Measurements from ENCODE around the gene C12orf42. TPM values are rescaled to one million over a fixed set of nuclear protein-coding genes. Genes with fewer than 3 reads are reported as not detected.

The C12orf42 gene
- total RNA-seq, 4 donors from 2014 or later, result 1.2 TPM; not detected in 3

- TF ChIP-seq POLR2A (IDR thresholded peaks at IDR 0.05), result no peak
- TF ChIP-seq CTCF (IDR thresholded peaks at IDR 0.05), result no peak
- no peak for TF ChIP-seq EP300 (IDR thresholded peaks at IDR 0.05)
- 90 to 92% methylated on average over 5 of the region's 5 CpGs for WGBS, 2 donors
- Histone ChIP-seq H3K9me3 (peaks cover 0 to 6% (median 0%) of the 10 kb centered on the region in 4 donors), H3K36me3 (no peaks in the 10 kb centered on the region), H3K27ac (no peak overlapping the region), H3K4me1 (no peaks in the 10 kb centered on the region), H3K4me3 (no peak overlapping the region), H3K27me3 (no peaks in the 10 kb centered on the region)
- no peak for DNase-seq (ENCODE audit: low spot score in 2 of 2)
Measured at GRCh38 chr12:103350116-103350515, 145.7 kb downstream of the C12orf42 start.

- no peak for DNase-seq (ENCODE audit: low spot score in 2 of 2)
- Histone ChIP-seq H3K27me3 (no peaks in the 10 kb centered on the region), H3K27ac (no peak overlapping the region), H3K4me1 (no peaks in the 10 kb centered on the region), H3K4me3 (no peak overlapping the region), H3K36me3 (no peaks in the 10 kb centered on the region), H3K9me3 (peaks cover 0 to 6% (median 0%) of the 10 kb centered on the region in 4 donors)
- 86 to 90% methylated on average over 1 of the region's 1 CpG for WGBS, 2 donors
- TF ChIP-seq POLR2A (IDR thresholded peaks at IDR 0.05) (no peak), CTCF (IDR thresholded peaks at IDR 0.05) (no peak), EP300 (IDR thresholded peaks at IDR 0.05) (no peak)
Measured at GRCh38 chr12:103348935-103349334, 146.8 kb downstream of the C12orf42 start.

GRCh38 chr12:103336940-103337339 is 158.8 kb downstream of the C12orf42 start:
- Histone ChIP-seq H3K9me3 (peaks cover 0 to 4% (median 0%) of the 10 kb centered on the region in 4 donors), H3K36me3 (no peaks in the 10 kb centered on the region), H3K4me3 (no peak overlapping the region), H3K4me1 (no peaks in the 10 kb centered on the region), H3K27me3 (no peaks in the 10 kb centered on the region), H3K27ac (no peak overlapping the region)
- DNase-seq (ENCODE audit: low spot score in 2 of 2), result no peak
- TF ChIP-seq POLR2A (IDR thresholded peaks at IDR 0.05), result no peak
- TF ChIP-seq CTCF (IDR thresholded peaks at IDR 0.05), result no peak
- no peak for TF ChIP-seq EP300 (IDR thresholded peaks at IDR 0.05)

GRCh38 chr12:103334466-103334865 is 161.3 kb downstream of the C12orf42 start:
- Histone ChIP-seq H3K27ac (peak overlapping the region in 2 of 4 donors; percentile 9 to 79), H3K9me3 (no peaks in the 10 kb centered on the region), H3K36me3 (no peaks in the 10 kb centered on the region), H3K4me1 (no peaks in the 10 kb centered on the region), H3K27me3 (no peaks in the 10 kb centered on the region), H3K4me3 (no peak overlapping the region)
- 32 to 49% methylated on average over 13 of the region's 13 CpGs for WGBS, 2 donors
- TF ChIP-seq CTCF (IDR thresholded peaks at IDR 0.05) (no peak), EP300 (IDR thresholded peaks at IDR 0.05) (no peak), POLR2A (IDR thresholded peaks at IDR 0.05) (no peak)
- no peak for DNase-seq (ENCODE audit: low spot score in 2 of 2)

GRCh38 chr12:103333676-103334075 is 162.1 kb downstream of the C12orf42 start:
- TF ChIP-seq CTCF (IDR thresholded peaks at IDR 0.05) (no peak), EP300 (IDR thresholded peaks at IDR 0.05) (no peak), POLR2A (IDR thresholded peaks at IDR 0.05) (no peak)
- WGBS, 2 donors, result 41 to 61% methylated on average over 1 of the region's 1 CpG

More at GRCh38 chr12:103333676-103334075, 162.1 kb downstream of the C12orf42 start:
- H3K4me1 ChIP-seq, result no peaks in the 10 kb centered on the region
- no peak overlapping the region for H3K4me3 ChIP-seq
- H3K27ac ChIP-seq, result peak overlapping the region in 2 of 4 donors; percentile 9 to 79
- H3K9me3 ChIP-seq, result no peaks in the 10 kb centered on the region
- no peaks in the 10 kb centered on the region for H3K27me3 ChIP-seq
- no peaks in the 10 kb centered on the region for H3K36me3 ChIP-seq
- DNase-seq (ENCODE audit: low spot score in 2 of 2), result no peak

Data from tibial nerve (tissue), 4 donors.